ENCODE data around the gene CLPSL1. TPM values are rescaled to one million over a fixed set of nuclear protein-coding genes. Genes with fewer than 3 reads are reported as not detected.

Gene CLPSL1
- total and polyA plus RNA-seq, 2 of the 13 experiments (the other 11 are each of a cell fraction or from before 2014, with no cell fraction given) = not detected

- TF ChIP-seq, protein P1, sequence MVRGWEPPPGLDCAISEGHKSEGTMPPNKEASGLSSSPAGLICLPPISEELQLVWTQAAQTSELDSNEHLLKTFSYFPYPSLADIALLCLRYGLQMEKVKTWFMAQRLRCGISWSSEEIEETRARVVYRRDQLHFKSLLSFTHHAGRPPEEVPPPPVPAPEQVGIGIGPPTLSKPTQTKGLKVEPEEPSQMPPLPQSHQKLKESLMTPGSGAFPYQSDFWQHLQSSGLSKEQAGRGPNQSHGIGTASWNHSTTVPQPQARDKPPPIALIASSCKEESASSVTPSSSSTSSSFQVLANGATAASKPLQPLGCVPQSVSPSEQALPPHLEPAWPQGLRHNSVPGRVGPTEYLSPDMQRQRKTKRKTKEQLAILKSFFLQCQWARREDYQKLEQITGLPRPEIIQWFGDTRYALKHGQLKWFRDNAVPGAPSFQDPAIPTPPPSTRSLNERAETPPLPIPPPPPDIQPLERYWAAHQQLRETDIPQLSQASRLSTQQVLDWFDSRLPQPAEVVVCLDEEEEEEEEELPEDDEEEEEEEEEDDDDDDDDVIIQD (CRISPR knock-in tag; IDR thresholded peaks at IDR 0.05; ENCODE audit: low read depth) = 0 out of 2 replicates have a peak, but pooled peaks have one; percentile 56
- TF ChIP-seq NFYB (CRISPR knock-in tag; IDR thresholded peaks at IDR 0.05) (0 out of 2 replicates have a peak, but pooled peaks have one; percentile 5), ZNF224 (CRISPR knock-in tag; IDR thresholded peaks at IDR 0.05) (peak; percentile 87; the same call in 1 of the 2 replicates), RBFOX2 (IDR thresholded peaks at IDR 0.05; ENCODE audit: low read depth, low read length) (peak; percentile 84), TARDBP (CRISPR knock-in tag; IDR thresholded peaks at IDR 0.05) (peak; percentile 81), TEAD2 (CRISPR knock-in tag; IDR thresholded peaks at IDR 0.05) (no peak), BRD4 (CRISPR knock-in tag; IDR thresholded peaks at IDR 0.05) (no peak; the same call in 1 of the 2 replicates), ZC3H13 (CRISPR knock-in tag; IDR thresholded peaks at IDR 0.05) (peak; percentile 65), ZSCAN20 (CRISPR knock-in tag; IDR thresholded peaks at IDR 0.05; ENCODE audit: borderline replicate concordance) (peak; percentile 60; the same call in 1 of the 2 replicates), ZNF20 (CRISPR knock-in tag; IDR thresholded peaks at IDR 0.05) (no peak), ZNF597 (CRISPR knock-in tag; IDR thresholded peaks at IDR 0.05) (0 out of 2 replicates have a peak, but pooled peaks have one; percentile 65), ZNF501 (CRISPR knock-in tag; IDR thresholded peaks at IDR 0.05) (peak; percentile 83), JUNB (CRISPR knock-in tag; IDR thresholded peaks at IDR 0.05; ENCODE audit: borderline replicate concordance) (no peak), NFE2L2 (IDR thresholded peaks at IDR 0.05; ENCODE audit: low read length) (no peak), HDAC6 (IDR thresholded peaks at IDR 0.05; ENCODE audit: low read depth, low read length) (no peak), IRF2 (CRISPR knock-in tag; IDR thresholded peaks at IDR 0.05) (peak; percentile 87), MAZ (IDR thresholded peaks at IDR 0.05; ENCODE audit: borderline replicate concordance, low read depth, low read length) (peak; percentile 8; the same call in 1 of the 2 replicates), MAZ (CRISPR knock-in tag; IDR thresholded peaks at IDR 0.05; ENCODE audit: low read depth) (peak; percentile 89), ZNF773 (CRISPR knock-in tag; IDR thresholded peaks at IDR 0.05; ENCODE audit: borderline replicate concordance) (0 out of 2 replicates have a peak, but pooled peaks have one; percentile 19), BHLHE40 (IDR thresholded peaks at IDR 0.05; ENCODE audit: low read length) (peak; percentile 98), ELF1 (CRISPR knock-in tag; IDR thresholded peaks at IDR 0.05) (no peak; the same call in 1 of the 2 replicates)
- TF ChIP-seq, protein P2, sequence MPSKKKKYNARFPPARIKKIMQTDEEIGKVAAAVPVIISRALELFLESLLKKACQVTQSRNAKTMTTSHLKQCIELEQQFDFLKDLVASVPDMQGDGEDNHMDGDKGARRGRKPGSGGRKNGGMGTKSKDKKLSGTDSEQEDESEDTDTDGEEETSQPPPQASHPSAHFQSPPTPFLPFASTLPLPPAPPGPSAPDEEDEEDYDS (CRISPR knock-in tag; IDR thresholded peaks at IDR 0.05) = no peak
- TF ChIP-seq, protein P3, sequence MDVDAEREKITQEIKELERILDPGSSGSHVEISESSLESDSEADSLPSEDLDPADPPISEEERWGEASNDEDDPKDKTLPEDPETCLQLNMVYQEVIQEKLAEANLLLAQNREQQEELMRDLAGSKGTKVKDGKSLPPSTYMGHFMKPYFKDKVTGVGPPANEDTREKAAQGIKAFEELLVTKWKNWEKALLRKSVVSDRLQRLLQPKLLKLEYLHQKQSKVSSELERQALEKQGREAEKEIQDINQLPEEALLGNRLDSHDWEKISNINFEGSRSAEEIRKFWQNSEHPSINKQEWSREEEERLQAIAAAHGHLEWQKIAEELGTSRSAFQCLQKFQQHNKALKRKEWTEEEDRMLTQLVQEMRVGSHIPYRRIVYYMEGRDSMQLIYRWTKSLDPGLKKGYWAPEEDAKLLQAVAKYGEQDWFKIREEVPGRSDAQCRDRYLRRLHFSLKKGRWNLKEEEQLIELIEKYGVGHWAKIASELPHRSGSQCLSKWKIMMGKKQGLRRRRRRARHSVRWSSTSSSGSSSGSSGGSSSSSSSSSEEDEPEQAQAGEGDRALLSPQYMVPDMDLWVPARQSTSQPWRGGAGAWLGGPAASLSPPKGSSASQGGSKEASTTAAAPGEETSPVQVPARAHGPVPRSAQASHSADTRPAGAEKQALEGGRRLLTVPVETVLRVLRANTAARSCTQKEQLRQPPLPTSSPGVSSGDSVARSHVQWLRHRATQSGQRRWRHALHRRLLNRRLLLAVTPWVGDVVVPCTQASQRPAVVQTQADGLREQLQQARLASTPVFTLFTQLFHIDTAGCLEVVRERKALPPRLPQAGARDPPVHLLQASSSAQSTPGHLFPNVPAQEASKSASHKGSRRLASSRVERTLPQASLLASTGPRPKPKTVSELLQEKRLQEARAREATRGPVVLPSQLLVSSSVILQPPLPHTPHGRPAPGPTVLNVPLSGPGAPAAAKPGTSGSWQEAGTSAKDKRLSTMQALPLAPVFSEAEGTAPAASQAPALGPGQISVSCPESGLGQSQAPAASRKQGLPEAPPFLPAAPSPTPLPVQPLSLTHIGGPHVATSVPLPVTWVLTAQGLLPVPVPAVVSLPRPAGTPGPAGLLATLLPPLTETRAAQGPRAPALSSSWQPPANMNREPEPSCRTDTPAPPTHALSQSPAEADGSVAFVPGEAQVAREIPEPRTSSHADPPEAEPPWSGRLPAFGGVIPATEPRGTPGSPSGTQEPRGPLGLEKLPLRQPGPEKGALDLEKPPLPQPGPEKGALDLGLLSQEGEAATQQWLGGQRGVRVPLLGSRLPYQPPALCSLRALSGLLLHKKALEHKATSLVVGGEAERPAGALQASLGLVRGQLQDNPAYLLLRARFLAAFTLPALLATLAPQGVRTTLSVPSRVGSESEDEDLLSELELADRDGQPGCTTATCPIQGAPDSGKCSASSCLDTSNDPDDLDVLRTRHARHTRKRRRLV (CRISPR knock-in tag; IDR thresholded peaks at IDR 0.05) = peak; percentile 38; the same call in 1 of the 2 replicates
Observed at GRCh38 chr6:35731736-35732532, 48.9 kb upstream of the CLPSL1 start (continued).
